ENCODE results near the gene TRIM51. TPM values are rescaled to one million over a fixed set of nuclear protein-coding genes. Genes with fewer than 3 reads are reported as not detected.
"Not testable (repeated sequence)": the region's sequence is repeated elsewhere in the genome, so short reads cannot be mapped to it uniquely, and the experiment has no call there.

TRIM51 gene, protein sequence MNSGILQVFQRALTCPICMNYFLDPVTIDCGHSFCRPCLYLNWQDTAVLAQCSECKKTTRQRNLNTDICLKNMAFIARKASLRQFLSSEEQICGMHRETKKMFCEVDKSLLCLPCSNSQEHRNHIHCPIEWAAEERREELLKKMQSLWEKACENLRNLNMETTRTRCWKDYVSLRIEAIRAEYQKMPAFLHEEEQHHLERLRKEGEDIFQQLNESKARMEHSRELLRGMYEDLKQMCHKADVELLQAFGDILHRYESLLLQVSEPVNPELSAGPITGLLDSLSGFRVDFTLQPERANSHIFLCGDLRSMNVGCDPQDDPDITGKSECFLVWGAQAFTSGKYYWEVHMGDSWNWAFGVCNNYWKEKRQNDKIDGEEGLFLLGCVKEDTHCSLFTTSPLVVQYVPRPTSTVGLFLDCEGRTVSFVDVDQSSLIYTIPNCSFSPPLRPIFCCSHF
- total RNA-seq, result not detected

DNA sequence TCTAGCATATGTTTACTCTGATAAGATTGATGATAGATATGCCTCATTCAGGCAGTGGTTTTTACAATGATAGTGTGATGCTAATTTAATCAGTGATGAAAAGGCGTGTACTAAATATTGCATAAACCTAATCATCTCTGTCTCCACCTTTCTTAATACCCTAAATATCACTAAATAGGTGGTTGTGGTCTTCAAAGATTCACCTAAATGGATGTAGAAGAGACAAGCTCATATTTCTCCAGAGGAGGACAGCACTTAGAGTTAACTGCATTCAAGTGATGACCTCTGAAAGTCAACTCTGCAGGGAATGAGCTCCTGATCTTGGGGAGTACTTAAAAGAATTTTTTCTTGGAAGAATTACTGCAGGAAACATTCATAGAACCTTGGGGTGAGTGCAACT, at the start of gene TRIM51:
TSS of gene TRIM51 (plus strand) at position 301 of the 400 bp plus-strand sequence. CDS start 2,132 bp downstream, outside the sequence.
- H3K27ac ChIP-seq; DNase-seq; intact Hi-C loops (cut with DNase I; ENCODE audit: low total_unique reads); H3K36me3 ChIP-seq; H3K4me1 ChIP-seq; H3K27me3 ChIP-seq; H3K9me3 ChIP-seq; H3K4me3 ChIP-seq: not testable (repeated sequence)

DNA sequence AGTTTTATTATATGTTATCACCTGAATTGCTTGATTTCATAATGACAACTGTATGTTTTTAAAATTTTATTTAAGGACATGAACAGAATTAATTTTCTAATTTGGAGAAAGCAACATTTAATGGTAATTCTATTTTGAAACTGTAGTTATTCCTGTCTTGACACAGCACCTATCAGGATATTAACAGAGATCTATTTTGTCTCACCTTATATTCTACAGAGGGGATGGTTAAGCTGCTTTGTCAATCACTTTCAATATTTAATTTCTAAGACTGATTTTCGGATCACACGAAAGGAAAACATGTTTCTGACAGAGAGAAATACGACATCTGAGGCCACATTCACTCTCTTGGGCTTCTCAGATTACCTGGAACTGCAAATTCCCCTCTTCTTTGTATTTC, 44.6 kb upstream of the TRIM51 start, which contains the start of gene OR5D16:
TSS of gene OR5D16 (plus strand) at position 301 of the 400 bp plus-strand sequence. CDS start at position 301, 0 bp downstream.
- no peaks in the 10 kb centered on the region for H3K27me3 ChIP-seq
- intact Hi-C loops (cut with DNase I; ENCODE audit: low total_unique reads), result no loop called here
- no peaks in the 10 kb centered on the region for H3K9me3 ChIP-seq
- H3K4me1 ChIP-seq, result no peaks in the 10 kb centered on the region
- H3K4me3 ChIP-seq, result no peak within 1 kb of the TSS
- H3K27ac ChIP-seq, result no peak within 1 kb of the TSS
- no peaks in the 10 kb centered on the region for H3K36me3 ChIP-seq
- TF ChIP-seq, protein P1, sequence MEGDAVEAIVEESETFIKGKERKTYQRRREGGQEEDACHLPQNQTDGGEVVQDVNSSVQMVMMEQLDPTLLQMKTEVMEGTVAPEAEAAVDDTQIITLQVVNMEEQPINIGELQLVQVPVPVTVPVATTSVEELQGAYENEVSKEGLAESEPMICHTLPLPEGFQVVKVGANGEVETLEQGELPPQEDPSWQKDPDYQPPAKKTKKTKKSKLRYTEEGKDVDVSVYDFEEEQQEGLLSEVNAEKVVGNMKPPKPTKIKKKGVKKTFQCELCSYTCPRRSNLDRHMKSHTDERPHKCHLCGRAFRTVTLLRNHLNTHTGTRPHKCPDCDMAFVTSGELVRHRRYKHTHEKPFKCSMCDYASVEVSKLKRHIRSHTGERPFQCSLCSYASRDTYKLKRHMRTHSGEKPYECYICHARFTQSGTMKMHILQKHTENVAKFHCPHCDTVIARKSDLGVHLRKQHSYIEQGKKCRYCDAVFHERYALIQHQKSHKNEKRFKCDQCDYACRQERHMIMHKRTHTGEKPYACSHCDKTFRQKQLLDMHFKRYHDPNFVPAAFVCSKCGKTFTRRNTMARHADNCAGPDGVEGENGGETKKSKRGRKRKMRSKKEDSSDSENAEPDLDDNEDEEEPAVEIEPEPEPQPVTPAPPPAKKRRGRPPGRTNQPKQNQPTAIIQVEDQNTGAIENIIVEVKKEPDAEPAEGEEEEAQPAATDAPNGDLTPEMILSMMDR (IDR thresholded peaks at IDR 0.05), result no peak
- no peak for TF ChIP-seq POLR2A (IDR thresholded peaks at IDR 0.05)
- DNase-seq, result no peak

DNA sequence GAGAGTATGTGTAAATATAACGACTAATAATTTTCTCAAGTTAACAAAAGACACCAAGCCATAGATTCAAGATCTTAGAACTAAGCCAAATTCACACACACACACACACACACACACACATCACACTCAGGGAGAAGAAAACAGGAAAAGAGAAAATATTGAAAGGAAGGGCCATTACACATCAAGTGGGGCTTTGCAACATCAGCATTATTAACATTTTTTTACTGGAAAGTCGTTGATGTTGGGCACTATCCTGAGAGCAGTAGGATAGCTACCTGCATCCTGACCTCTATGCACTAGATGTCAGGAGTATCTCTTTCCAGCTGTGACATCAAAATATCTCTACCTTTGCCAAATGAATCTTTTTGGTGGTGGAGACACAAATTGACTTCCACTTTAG, 35.6 kb upstream of the TRIM51 start:
- TF ChIP-seq, protein P1 (IDR thresholded peaks at IDR 0.05), result no peak
- TF ChIP-seq POLR2A (IDR thresholded peaks at IDR 0.05), result no peak
- no peaks in the 10 kb centered on the region for H3K9me3 ChIP-seq
- no peaks in the 10 kb centered on the region for H3K36me3 ChIP-seq
- no peak for DNase-seq
- no peak overlapping the region for H3K27ac ChIP-seq
- H3K4me3 ChIP-seq, result no peak overlapping the region
- H3K4me1 ChIP-seq, result no peaks in the 10 kb centered on the region
- no peaks in the 10 kb centered on the region for H3K27me3 ChIP-seq
- intact Hi-C loops (cut with DNase I; ENCODE audit: low total_unique reads), result no loop called here

DNA sequence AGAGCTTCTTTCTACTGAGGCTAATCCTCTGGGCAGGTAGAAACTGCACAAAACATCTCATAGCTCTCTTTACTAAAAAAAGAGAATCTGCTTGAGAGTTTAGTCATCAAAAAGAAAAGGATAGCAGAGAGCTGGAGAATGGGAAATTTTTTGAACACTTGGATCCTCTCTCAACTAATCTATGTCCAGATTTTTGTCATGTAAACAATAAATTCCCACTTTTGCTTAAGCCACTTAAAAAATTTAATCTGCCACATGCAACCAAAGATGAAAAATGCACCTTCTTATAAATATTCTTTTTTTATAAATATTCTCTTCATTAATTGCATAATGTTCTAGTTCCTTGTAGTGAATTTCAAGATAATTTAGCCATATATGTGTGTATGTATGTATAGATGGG, 34.1 kb upstream of the TRIM51 start:
- Histone ChIP-seq H3K4me1 (no peaks in the 10 kb centered on the region), H3K9me3 (no peaks in the 10 kb centered on the region), H3K27ac (no peak overlapping the region), H3K36me3 (no peaks in the 10 kb centered on the region), H3K27me3 (no peaks in the 10 kb centered on the region), H3K4me3 (no peak overlapping the region)
- DNase-seq, result no peak
- TF ChIP-seq, protein P1 (IDR thresholded peaks at IDR 0.05), result no peak
- no peak for TF ChIP-seq POLR2A (IDR thresholded peaks at IDR 0.05)
- intact Hi-C loops (cut with DNase I; ENCODE audit: low total_unique reads), result no loop called here

DNA sequence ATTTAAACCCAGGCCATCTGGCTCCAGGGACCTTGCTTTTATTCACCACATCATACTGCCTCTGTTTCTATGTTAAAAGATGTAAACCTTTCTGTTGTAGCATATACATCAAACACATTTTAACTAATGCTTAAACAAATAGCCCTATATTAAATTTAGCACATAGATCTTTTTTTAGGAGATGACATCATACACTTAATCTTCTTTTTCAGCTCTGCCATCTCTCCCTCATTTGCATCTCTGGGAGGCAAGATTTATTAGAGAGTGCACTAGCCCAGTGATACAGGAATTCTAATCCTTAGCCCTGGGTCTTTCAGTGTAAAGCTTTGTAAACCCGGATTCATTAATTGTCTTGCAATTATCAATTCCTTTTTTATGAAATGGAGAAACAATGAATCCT, 31.0 kb upstream of the TRIM51 start:
- Histone ChIP-seq H3K9me3 (no peaks in the 10 kb centered on the region), H3K27me3 (no peaks in the 10 kb centered on the region), H3K4me3 (no peak overlapping the region), H3K4me1 (no peaks in the 10 kb centered on the region), H3K36me3 (no peaks in the 10 kb centered on the region), H3K27ac (no peak overlapping the region)
- TF ChIP-seq, protein P1 (IDR thresholded peaks at IDR 0.05), result no peak
- no peak for TF ChIP-seq POLR2A (IDR thresholded peaks at IDR 0.05)
- intact Hi-C loops (cut with DNase I; ENCODE audit: low total_unique reads), result no loop called here
- DNase-seq, result no peak
